ENCODE results near the gene KTN1. TPM values are rescaled to one million over a fixed set of nuclear protein-coding genes. Genes with fewer than 3 reads are reported as not detected.

The KTN1 gene
- total RNA-seq, 1 experiment from 2014 or later, result 138 TPM

- Mint-ChIP-seq H3K4me3 (ENCODE audit: unreplicated experiment) (no peak overlapping the region), H3K36me3 (ENCODE audit: insufficient read depth, unreplicated experiment) (no peaks in the 10 kb centered on the region), H3K27ac (ENCODE audit: unreplicated experiment) (no peak overlapping the region), H3K9me3 (ENCODE audit: unreplicated experiment) (peaks cover 10% of the 10 kb centered on the region), H3K4me1 (ENCODE audit: low read depth, unreplicated experiment) (peaks cover 11% of the 10 kb centered on the region), H3K27me3 (ENCODE audit: insufficient read depth, unreplicated experiment) (no peaks in the 10 kb centered on the region)
- CTCF ChIA-PET, result no interaction called here
- TF ChIP-seq, protein P1, sequence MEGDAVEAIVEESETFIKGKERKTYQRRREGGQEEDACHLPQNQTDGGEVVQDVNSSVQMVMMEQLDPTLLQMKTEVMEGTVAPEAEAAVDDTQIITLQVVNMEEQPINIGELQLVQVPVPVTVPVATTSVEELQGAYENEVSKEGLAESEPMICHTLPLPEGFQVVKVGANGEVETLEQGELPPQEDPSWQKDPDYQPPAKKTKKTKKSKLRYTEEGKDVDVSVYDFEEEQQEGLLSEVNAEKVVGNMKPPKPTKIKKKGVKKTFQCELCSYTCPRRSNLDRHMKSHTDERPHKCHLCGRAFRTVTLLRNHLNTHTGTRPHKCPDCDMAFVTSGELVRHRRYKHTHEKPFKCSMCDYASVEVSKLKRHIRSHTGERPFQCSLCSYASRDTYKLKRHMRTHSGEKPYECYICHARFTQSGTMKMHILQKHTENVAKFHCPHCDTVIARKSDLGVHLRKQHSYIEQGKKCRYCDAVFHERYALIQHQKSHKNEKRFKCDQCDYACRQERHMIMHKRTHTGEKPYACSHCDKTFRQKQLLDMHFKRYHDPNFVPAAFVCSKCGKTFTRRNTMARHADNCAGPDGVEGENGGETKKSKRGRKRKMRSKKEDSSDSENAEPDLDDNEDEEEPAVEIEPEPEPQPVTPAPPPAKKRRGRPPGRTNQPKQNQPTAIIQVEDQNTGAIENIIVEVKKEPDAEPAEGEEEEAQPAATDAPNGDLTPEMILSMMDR (IDR thresholded peaks at IDR 0.05; ENCODE audit: insufficient read depth in 1 of 2, low read depth in 1 of 2, low read length in 1 of 2, severe bottlenecking in 1 of 2, unreplicated experiment in 1 of 2), result no peak
- intact Hi-C loops (cut with micrococcal nuclease; ENCODE audit: unreplicated experiment), result no loop called here
- H3K4me3 ChIP-seq (ENCODE audit: low read depth, low read length), result no peak overlapping the region
- POLR2A ChIA-PET, result no interaction called here
- no peak for DNase-seq
- H3K27me3 ChIP-seq (replicated peaks; ENCODE audit: control insufficient read depth, insufficient read depth, low read length), result no peaks in the 10 kb centered on the region
- peaks cover 12% of the 10 kb centered on the region; the same call in 1 of the 2 replicates for H3K4me1 ChIP-seq
- no peaks in the 10 kb centered on the region for H3K36me3 ChIP-seq (ENCODE audit: control insufficient read depth, insufficient read depth, low read length)
- no TSS peak for BruUV-seq (replicated peaks)
- peaks cover 9% of the 10 kb centered on the region for H3K9me3 ChIP-seq
Measured at GRCh38 chr14:55536204-55536708, 43.8 kb upstream of the KTN1 start.

DNA sequence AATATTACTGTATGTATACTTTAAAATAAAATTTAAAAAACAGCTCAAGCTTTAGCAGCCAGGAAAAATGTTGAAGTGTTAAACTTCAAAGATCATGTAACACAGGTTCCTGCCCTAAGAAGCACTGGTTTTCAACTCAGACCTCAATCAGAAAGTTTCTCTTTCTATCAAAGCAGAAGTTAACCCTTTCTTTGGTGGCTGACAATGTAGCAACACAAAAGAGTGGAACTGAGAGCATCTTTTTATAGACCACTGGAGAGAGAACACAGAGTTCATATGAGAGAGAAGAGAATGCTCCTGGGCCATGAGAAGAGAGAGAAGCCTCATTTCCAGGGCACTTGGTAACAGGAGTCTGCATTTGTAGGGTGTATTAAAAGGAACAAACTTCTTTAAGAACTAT lies 42.2 kb upstream of the KTN1 start:
- CTCF ChIA-PET, result no interaction called here
- Histone ChIP-seq H3K27me3 (replicated peaks; ENCODE audit: control insufficient read depth, insufficient read depth, low read length) (no peaks in the 10 kb centered on the region), H3K36me3 (ENCODE audit: control insufficient read depth, insufficient read depth, low read length) (no peaks in the 10 kb centered on the region), H3K4me1 (peaks cover 24% of the 10 kb centered on the region), H3K9me3 (peaks cover 13% of the 10 kb centered on the region), H3K4me3 (ENCODE audit: low read depth, low read length) (no peak overlapping the region)
- no peak overlapping the region for H3K4me3 Mint-ChIP-seq (ENCODE audit: unreplicated experiment)
- H3K36me3 Mint-ChIP-seq (ENCODE audit: insufficient read depth, unreplicated experiment), result no peaks in the 10 kb centered on the region
- no TSS peak for BruUV-seq (replicated peaks)
- POLR2A ChIA-PET, result no interaction called here
- no peaks in the 10 kb centered on the region for H3K27me3 Mint-ChIP-seq (ENCODE audit: insufficient read depth, unreplicated experiment)
- H3K4me1 Mint-ChIP-seq (ENCODE audit: low read depth, unreplicated experiment), result peaks cover 21% of the 10 kb centered on the region
- intact Hi-C loops (cut with micrococcal nuclease; ENCODE audit: unreplicated experiment), result no loop called here
- TF ChIP-seq, protein P1 (IDR thresholded peaks at IDR 0.05; ENCODE audit: insufficient read depth in 1 of 2, low read depth in 1 of 2, low read length in 1 of 2, severe bottlenecking in 1 of 2, unreplicated experiment in 1 of 2), result no peak
- no peak overlapping the region for H3K27ac Mint-ChIP-seq (ENCODE audit: unreplicated experiment)
- no peak for DNase-seq
- peaks cover 10% of the 10 kb centered on the region for H3K9me3 Mint-ChIP-seq (ENCODE audit: unreplicated experiment)

DNA sequence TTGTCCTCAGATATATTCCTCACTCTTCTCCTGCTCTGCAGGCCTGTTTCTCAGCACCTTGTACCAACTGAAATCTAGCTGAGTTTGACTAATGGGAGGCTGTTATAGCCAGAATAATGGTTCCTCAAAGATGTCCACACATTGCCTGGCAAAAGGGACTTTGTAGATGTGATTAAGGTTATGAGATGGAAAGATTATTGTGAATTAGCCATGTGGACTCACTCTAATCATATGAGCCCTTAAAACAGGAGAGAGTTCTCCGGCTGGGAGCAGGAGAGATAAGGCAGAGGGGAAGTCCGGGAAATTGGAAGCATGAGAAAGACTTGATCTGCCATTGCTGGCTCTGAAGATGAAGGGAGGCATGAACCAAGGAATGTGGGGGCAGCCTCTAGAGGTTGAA lies 40.0 kb upstream of the KTN1 start:
- TF ChIP-seq, protein P1 (IDR thresholded peaks at IDR 0.05; ENCODE audit: insufficient read depth in 1 of 2, low read depth in 1 of 2, low read length in 1 of 2, severe bottlenecking in 1 of 2, unreplicated experiment in 1 of 2), result no peak
- Histone ChIP-seq H3K4me3 (ENCODE audit: low read depth, low read length) (no peak overlapping the region), H3K9me3 (peaks cover 13% of the 10 kb centered on the region), H3K27me3 (replicated peaks; ENCODE audit: control insufficient read depth, insufficient read depth, low read length) (no peaks in the 10 kb centered on the region), H3K36me3 (ENCODE audit: control insufficient read depth, insufficient read depth, low read length) (no peaks in the 10 kb centered on the region), H3K4me1 (peaks cover 37% of the 10 kb centered on the region)
- Mint-ChIP-seq H3K27me3 (ENCODE audit: insufficient read depth, unreplicated experiment) (no peaks in the 10 kb centered on the region), H3K36me3 (ENCODE audit: insufficient read depth, unreplicated experiment) (no peaks in the 10 kb centered on the region), H3K4me3 (ENCODE audit: unreplicated experiment) (no peak overlapping the region), H3K27ac (ENCODE audit: unreplicated experiment) (no peak overlapping the region), H3K4me1 (ENCODE audit: low read depth, unreplicated experiment) (peaks cover 42% of the 10 kb centered on the region), H3K9me3 (ENCODE audit: unreplicated experiment) (peaks cover 16% of the 10 kb centered on the region)
- no TSS peak for BruUV-seq (replicated peaks)
- CTCF ChIA-PET, result no interaction called here
- intact Hi-C loops (cut with micrococcal nuclease; ENCODE audit: unreplicated experiment), result no loop called here
- POLR2A ChIA-PET, result no interaction called here
- DNase-seq, result no peak
